Measurements from ENCODE around the gene EGFL7. TPM values are rescaled to one million over a fixed set of nuclear protein-coding genes. Genes with fewer than 3 reads are reported as not detected.
"Not testable (repeated sequence)": the region's sequence is repeated elsewhere in the genome, so short reads cannot be mapped to it uniquely, and the experiment has no call there.

Gene EGFL7
- total RNA-seq, 1 experiment from 2014 or later = 56.2 TPM

- peak; percentile 39 for DNase-seq (ENCODE audit: low read depth)
Observed at GRCh38 chr9:136697146-136697820, 34.6 kb downstream of the EGFL7 start.

GRCh38 chr9:136697821-136698526 lies 35.3 kb downstream of the EGFL7 start:
- no peak for DNase-seq (ENCODE audit: low read depth)

GRCh38 chr9:136698635-136699246 lies 36.0 kb downstream of the EGFL7 start:
- DNase-seq (ENCODE audit: low read depth) = no peak

- DNase-seq (ENCODE audit: low read depth) = no peak
Observed at GRCh38 chr9:136700304-136700703, 37.6 kb downstream of the EGFL7 start.

- no peak for DNase-seq (ENCODE audit: low read depth)
Observed at GRCh38 chr9:136700959-136701667, 38.4 kb downstream of the EGFL7 start.

GRCh38 chr9:136701668-136702053 lies 38.9 kb downstream of the EGFL7 start:
- DNase-seq (ENCODE audit: low read depth) = no peak

- DNase-seq (ENCODE audit: low read depth) = no peak
Observed at GRCh38 chr9:136703276-136703860, 40.7 kb downstream of the EGFL7 start.

- DNase-seq (ENCODE audit: low read depth) = not testable (repeated sequence)
Observed at GRCh38 chr9:136704741-136705140, 42.0 kb downstream of the EGFL7 start.

- peak; percentile 58 for DNase-seq (ENCODE audit: low read depth)
Observed at GRCh38 chr9:136705564-136705963, 42.8 kb downstream of the EGFL7 start.

GRCh38 chr9:136707011-136707410 lies 44.3 kb downstream of the EGFL7 start:
- no peak for DNase-seq (ENCODE audit: low read depth)

- DNase-seq (ENCODE audit: low read depth) = no peak
Observed at GRCh38 chr9:136707849-136708517, 45.3 kb downstream of the EGFL7 start.

GRCh38 chr9:136709454-136710109 lies 46.9 kb downstream of the EGFL7 start:
- DNase-seq (ENCODE audit: low read depth) = no peak

GRCh38 chr9:136710543-136710942 lies 47.8 kb downstream of the EGFL7 start:
- DNase-seq (ENCODE audit: low read depth) = no peak

GRCh38 chr9:136711219-136711648 lies 48.5 kb downstream of the EGFL7 start:
- DNase-seq (ENCODE audit: low read depth) = peak; percentile 46

- DNase-seq (ENCODE audit: low read depth) = peak; percentile 47
Observed at GRCh38 chr9:136711751-136712689, 49.3 kb downstream of the EGFL7 start, which contains the start of gene DIPK1B. DIPK1B (plus strand) TSS chr9:136712572; CDS start chr9:136712666, 94 bp downstream.

GRCh38 chr9:136712690-136713544 lies 50.2 kb downstream of the EGFL7 start:
- no peak for DNase-seq (ENCODE audit: low read depth)

GRCh38 chr9:136713550-136713949 lies 50.8 kb downstream of the EGFL7 start:
- DNase-seq (ENCODE audit: low read depth) = no peak

GRCh38 chr9:136714096-136714892 lies 51.6 kb downstream of the EGFL7 start:
- no peak for DNase-seq (ENCODE audit: low read depth)
